ENCODE data around the gene JAK3.
A peak's percentile ranks its signal among the peaks of the same experiment; 100 is the strongest.
"Not testable (repeated sequence)": the region's sequence is repeated elsewhere in the genome, so short reads cannot be mapped to it uniquely, and the experiment has no call there.

The JAK3 gene

GRCh38 chr19:17847538-17848366 lies at the start of gene JAK3:
JAK3 (minus strand) TSS chr19:17847982; CDS start chr19:17844417, 3,565 bp downstream.
- TF ChIP-seq CTCF (conservative IDR thresholded peaks at IDR 0.05; ENCODE audit: low read depth, low read length) = no peak
- peak; percentile 82 for DNase-seq (ENCODE audit: low read depth)
- peak within 1 kb of the TSS; percentile 63 for H3K4me3 ChIP-seq (ENCODE audit: low read depth, low read length)

GRCh38 chr19:17893766-17894165 lies 46.0 kb upstream of the JAK3 start:
- DNase-seq (ENCODE audit: low read depth) = no peak

GRCh38 chr19:17889609-17890214 lies 41.9 kb upstream of the JAK3 start:
- TF ChIP-seq CTCF (conservative IDR thresholded peaks at IDR 0.05; ENCODE audit: low read depth, low read length) = no peak
- peak; percentile 61 for DNase-seq (ENCODE audit: low read depth)

More at GRCh38 chr19:17893766-17894165, 46.0 kb upstream of the JAK3 start:
- no peak for TF ChIP-seq CTCF (conservative IDR thresholded peaks at IDR 0.05; ENCODE audit: low read depth, low read length)
- H3K4me3 ChIP-seq (ENCODE audit: low read depth, low read length) = no peak overlapping the region

GRCh38 chr19:17888260-17888659 lies 40.5 kb upstream of the JAK3 start:
- no peak overlapping the region for H3K4me3 ChIP-seq (ENCODE audit: low read depth, low read length)
- no peak for TF ChIP-seq CTCF (conservative IDR thresholded peaks at IDR 0.05; ENCODE audit: low read depth, low read length)
- DNase-seq (ENCODE audit: low read depth) = no peak

More at GRCh38 chr19:17889609-17890214, 41.9 kb upstream of the JAK3 start:
- H3K4me3 ChIP-seq (ENCODE audit: low read depth, low read length) = no peak overlapping the region

GRCh38 chr19:17887221-17887620 lies 39.4 kb upstream of the JAK3 start:
- not testable (repeated sequence) for DNase-seq (ENCODE audit: low read depth)

GRCh38 chr19:17886515-17886914 lies 38.7 kb upstream of the JAK3 start:
- no peak for DNase-seq (ENCODE audit: low read depth)
- no peak for TF ChIP-seq CTCF (conservative IDR thresholded peaks at IDR 0.05; ENCODE audit: low read depth, low read length)
- no peak overlapping the region for H3K4me3 ChIP-seq (ENCODE audit: low read depth, low read length)

More at GRCh38 chr19:17887221-17887620, 39.4 kb upstream of the JAK3 start:
- not testable (repeated sequence) for H3K4me3 ChIP-seq (ENCODE audit: low read depth, low read length)

GRCh38 chr19:17883627-17884410 lies 36.0 kb upstream of the JAK3 start:
- no peak overlapping the region for H3K4me3 ChIP-seq (ENCODE audit: low read depth, low read length)
- TF ChIP-seq CTCF (conservative IDR thresholded peaks at IDR 0.05; ENCODE audit: low read depth, low read length) = no peak
- no peak for DNase-seq (ENCODE audit: low read depth)
